Mesenchymal stem cell (in vitro differentiated cells and primary cell): ENCODE measurements around the gene FGF3.

Experiments used
- DNase-seq: peaks from one replicate; pipeline ENCODE4 v3.0.0-alpha.2; 2013
- H2AFZ ChIP-seq: one replicate; pipeline ENCODE4 v1.6.1; 2013; ENCODE audit warnings: low read depth, mild to moderate bottlenecking, control low read depth, inconsistent platforms, low read length, moderate library complexity
- H2AK5ac ChIP-seq: 2 replicates; pipeline ENCODE4 v1.6.1; 2013; ENCODE audit warnings: low read length, moderate library complexity, mild to moderate bottlenecking, inconsistent platforms; ENCODE audit not compliant: severe bottlenecking
- H2BK120ac ChIP-seq: one replicate; pipeline ENCODE4 v1.6.1; 2013; ENCODE audit warnings: low read depth, mild to moderate bottlenecking, inconsistent platforms, low read length, moderate library complexity
- H2BK12ac ChIP-seq, 2 experiments: one replicate each; pipeline ENCODE4 v1.6.1; 2013; ENCODE audit warnings: inconsistent platforms in 2 of 2, low read length in 2 of 2, mild to moderate bottlenecking in 2 of 2, moderate library complexity in 2 of 2, control low read depth in 1 of 2
- H2BK15ac ChIP-seq: one replicate; pipeline ENCODE4 v1.6.1; 2013; ENCODE audit warnings: mild to moderate bottlenecking, low read depth, inconsistent platforms; ENCODE audit not compliant: poor library complexity, severe bottlenecking
- H2BK5ac ChIP-seq: 2 replicates; pipeline ENCODE4 v1.6.1; 2013; ENCODE audit warnings: low read depth, mild to moderate bottlenecking, low read length, control low read depth, inconsistent platforms; ENCODE audit not compliant: poor library complexity, severe bottlenecking
- H3K14ac ChIP-seq, 2 experiments: one replicate each; pipeline ENCODE4 v1.6.1; 2013; ENCODE audit warnings: inconsistent platforms in 2 of 2, low read length in 2 of 2, control low read depth in 1 of 2, mild to moderate bottlenecking in 1 of 2, moderate library complexity in 1 of 2
- H3K18ac ChIP-seq, 2 experiments: one replicate each; pipeline ENCODE4 v1.6.1; 2013; ENCODE audit warnings: inconsistent platforms in 2 of 2, low read length in 2 of 2, control low read depth in 1 of 2, low read depth in 1 of 2, mild to moderate bottlenecking in 1 of 2
- H3K23ac ChIP-seq, 2 experiments: one replicate each; pipeline ENCODE4 v1.6.1; 2013; ENCODE audit warnings: inconsistent platforms in 2 of 2, low read length in 2 of 2, mild to moderate bottlenecking in 2 of 2, moderate library complexity in 2 of 2, control low read depth in 1 of 2
- H3K27ac ChIP-seq: 2 replicates; pipeline ENCODE4 v1.5.1; 2013; ENCODE audit warnings: mild to moderate bottlenecking, moderate library complexity, low read length, control low read depth, inconsistent platforms; ENCODE audit not compliant: poor library complexity, severe bottlenecking
- H3K27me3 ChIP-seq, 2 experiments: 2 replicates each; pipeline versions ENCODE4 v1.6.1 to v1.7.0; 2013; ENCODE audit warnings: low read length in 2 of 2, mild to moderate bottlenecking in 2 of 2, moderate library complexity in 2 of 2, control low read depth in 1 of 2, inconsistent platforms in 1 of 2; ENCODE audit not compliant: control insufficient read depth in 1 of 2, insufficient read depth in 1 of 2
- H3K36me3 ChIP-seq, 2 experiments: 2 replicates each; pipeline versions ENCODE4 v1.6.1 to v1.7.0; 2013; ENCODE audit warnings: low read length in 2 of 2, control low read depth in 1 of 2, inconsistent platforms in 1 of 2, low read depth in 1 of 2, mild to moderate bottlenecking in 1 of 2; ENCODE audit not compliant: insufficient read depth in 2 of 2, control insufficient read depth in 1 of 2
- H3K4ac ChIP-seq, 2 experiments: one replicate each; pipeline ENCODE4 v1.6.1; 2013; ENCODE audit warnings: inconsistent platforms in 2 of 2, low read length in 2 of 2, mild to moderate bottlenecking in 2 of 2, moderate library complexity in 2 of 2, control low read depth in 1 of 2, low read depth in 1 of 2
- H3K4me1 ChIP-seq: 2 replicates; pipeline ENCODE4 v1.6.1; 2013; ENCODE audit warnings: low read depth, low read length, control low read depth; ENCODE audit not compliant: control insufficient read depth, insufficient read depth
- H3K4me2 ChIP-seq: 2 replicates; pipeline ENCODE4 v1.6.1; 2013; ENCODE audit warnings: low read length, mild to moderate bottlenecking, inconsistent platforms; ENCODE audit not compliant: poor library complexity, severe bottlenecking
- H3K4me3 ChIP-seq, 2 experiments: 2 replicates each; pipeline versions ENCODE4 v1.5.1 to v1.7.0; 2013; ENCODE audit warnings: low read length in 2 of 2, mild to moderate bottlenecking in 2 of 2, control low read depth in 1 of 2, low read depth in 1 of 2; ENCODE audit not compliant: insufficient read depth in 1 of 2
- H3K79me1 ChIP-seq: replicated peaks from 2 replicates; pipeline ENCODE4 v1.6.1; 2013; ENCODE audit warnings: mild to moderate bottlenecking, control low read depth, low read length, inconsistent platforms; ENCODE audit not compliant: poor library complexity, severe bottlenecking
- H3K9ac ChIP-seq: 2 replicates; pipeline ENCODE4 v1.7.0; 2013; ENCODE audit warnings: mild to moderate bottlenecking, low read length, moderate library complexity
- H3K9me3 ChIP-seq: 2 replicates; pipeline ENCODE4 v1.7.0; 2013; ENCODE audit warnings: mild to moderate bottlenecking, low read length; ENCODE audit not compliant: control insufficient read depth
- H4K8ac ChIP-seq: one replicate; pipeline ENCODE4 v1.6.1; 2013; ENCODE audit warnings: inconsistent platforms, mild to moderate bottlenecking, low read length, moderate library complexity
- H4K91ac ChIP-seq: one replicate; pipeline ENCODE4 v1.6.1; 2013; ENCODE audit warnings: mild to moderate bottlenecking, low read length, inconsistent platforms
- WGBS: methylation state at CpG from one replicate; pipeline ENCODE4 v1.1.7; 2013; ENCODE audit warnings: mixed read lengths; 5-methylcytosine and 5-hydroxymethylcytosine counted together

The FGF3 gene

GRCh38 chr11:69814411-69814810, 4.8 kb downstream of the FGF3 start:
- Histone ChIP-seq H3K27me3 (peaks cover 71 to 76% of the 10 kb centered on the region in 2 experiments), H2BK15ac (no peak overlapping the region), H3K4me1 (peaks cover 18% of the 10 kb centered on the region), H3K18ac (no peak overlapping the region), H2BK5ac (no peak overlapping the region), H3K9me3 (no peaks in the 10 kb centered on the region), H3K4ac (no peak overlapping the region), H3K27ac (no peak overlapping the region), H3K79me1 (no peaks in the 10 kb centered on the region), H3K4me2 (no peak overlapping the region), H4K91ac (no peak overlapping the region), H3K9ac (no peak overlapping the region), H2BK12ac (no peak overlapping the region), H4K8ac (no peak overlapping the region), H3K36me3 (no peaks in the 10 kb centered on the region), H3K23ac (no peak overlapping the region), H3K4me3 (no peak overlapping the region), H2AK5ac (no peak overlapping the region), H2AFZ (no peak overlapping the region), H3K14ac (no peak overlapping the region), H2BK120ac (no peak overlapping the region)
- no peak for DNase-seq
- WGBS, result 73% methylated on average over 7 of the region's 7 CpGs

- peaks cover 21% of the 10 kb centered on the region for H3K4me1 ChIP-seq
- no peak overlapping the region for H3K4me2 ChIP-seq
- no peak overlapping the region for H4K8ac ChIP-seq
- H3K4me3 ChIP-seq, result no peak overlapping the region
- H3K4ac ChIP-seq, result no peak overlapping the region
- no peak overlapping the region for H2BK12ac ChIP-seq
- H3K18ac ChIP-seq, result no peak overlapping the region
- no peaks in the 10 kb centered on the region for H3K9me3 ChIP-seq
- H3K9ac ChIP-seq, result no peak overlapping the region
- no peak overlapping the region for H2BK120ac ChIP-seq
- no peak overlapping the region for H3K23ac ChIP-seq
- no peak for DNase-seq
- no peak overlapping the region for H2BK15ac ChIP-seq
- H3K14ac ChIP-seq, result no peak overlapping the region
- WGBS, result 80% methylated on average over 2 of the region's 2 CpGs
- peaks cover 74 to 80% of the 10 kb centered on the region in 2 experiments for H3K27me3 ChIP-seq
- no peak overlapping the region for H2AK5ac ChIP-seq
- no peaks in the 10 kb centered on the region for H3K36me3 ChIP-seq
- H3K79me1 ChIP-seq, result no peaks in the 10 kb centered on the region
- no peak overlapping the region for H2BK5ac ChIP-seq
- no peak overlapping the region for H3K27ac ChIP-seq
- H2AFZ ChIP-seq, result no peak overlapping the region
- no peak overlapping the region for H4K91ac ChIP-seq
Measured at GRCh38 chr11:69813839-69814238, 5.4 kb downstream of the FGF3 start.

- Histone ChIP-seq H2AK5ac (no peak overlapping the region), H3K27me3 (peaks cover 77 to 80% of the 10 kb centered on the region in 2 experiments), H3K18ac (no peak overlapping the region), H2BK15ac (no peak overlapping the region), H3K36me3 (no peaks in the 10 kb centered on the region), H4K8ac (no peak overlapping the region), H3K4me1 (peaks cover 19% of the 10 kb centered on the region), H3K27ac (no peak overlapping the region), H2AFZ (no peak overlapping the region), H3K4me2 (no peak overlapping the region), H3K79me1 (no peaks in the 10 kb centered on the region), H3K4ac (no peak overlapping the region), H3K9me3 (no peaks in the 10 kb centered on the region), H3K23ac (no peak overlapping the region), H4K91ac (no peak overlapping the region), H3K14ac (no peak overlapping the region), H2BK12ac (no peak overlapping the region), H3K4me3 (no peak overlapping the region), H2BK5ac (no peak overlapping the region), H3K9ac (no peak overlapping the region), H2BK120ac (no peak overlapping the region)
- 85% methylated on average over 9 of the region's 10 CpGs for WGBS
- no peak for DNase-seq
Measured at GRCh38 chr11:69812946-69813345, 6.3 kb downstream of the FGF3 start.

GRCh38 chr11:69812256-69812655, 7.0 kb downstream of the FGF3 start:
- Histone ChIP-seq H4K8ac (no peak overlapping the region), H3K18ac (no peak overlapping the region), H3K27ac (no peak overlapping the region), H3K79me1 (no peaks in the 10 kb centered on the region), H2BK12ac (no peak overlapping the region), H3K4ac (no peak overlapping the region), H3K23ac (no peak overlapping the region), H2BK15ac (no peak overlapping the region), H2BK120ac (no peak overlapping the region), H3K9me3 (no peaks in the 10 kb centered on the region), H3K9ac (no peak overlapping the region), H2AK5ac (no peak overlapping the region), H3K4me1 (peaks cover 12% of the 10 kb centered on the region), H3K36me3 (no peaks in the 10 kb centered on the region), H2AFZ (no peak overlapping the region), H3K4me2 (no peak overlapping the region), H2BK5ac (no peak overlapping the region), H4K91ac (no peak overlapping the region), H3K4me3 (no peak overlapping the region), H3K27me3 (peaks cover 78 to 81% of the 10 kb centered on the region in 2 experiments), H3K14ac (no peak overlapping the region)
- WGBS, result 95% methylated on average over 5 of the region's 7 CpGs
- no peak for DNase-seq
